Measurements from ENCODE around the gene HLA-E. TPM values are rescaled to one million over a fixed set of nuclear protein-coding genes. Genes with fewer than 3 reads are reported as not detected.
A peak's percentile ranks its signal among the peaks of the same experiment; 100 is the strongest.
"Not testable (repeated sequence)": the region's sequence is repeated elsewhere in the genome, so short reads cannot be mapped to it uniquely, and the experiment has no call there.

Gene HLA-E
- total RNA-seq, 1 experiment from 2014 or later = 118 TPM

DNA sequence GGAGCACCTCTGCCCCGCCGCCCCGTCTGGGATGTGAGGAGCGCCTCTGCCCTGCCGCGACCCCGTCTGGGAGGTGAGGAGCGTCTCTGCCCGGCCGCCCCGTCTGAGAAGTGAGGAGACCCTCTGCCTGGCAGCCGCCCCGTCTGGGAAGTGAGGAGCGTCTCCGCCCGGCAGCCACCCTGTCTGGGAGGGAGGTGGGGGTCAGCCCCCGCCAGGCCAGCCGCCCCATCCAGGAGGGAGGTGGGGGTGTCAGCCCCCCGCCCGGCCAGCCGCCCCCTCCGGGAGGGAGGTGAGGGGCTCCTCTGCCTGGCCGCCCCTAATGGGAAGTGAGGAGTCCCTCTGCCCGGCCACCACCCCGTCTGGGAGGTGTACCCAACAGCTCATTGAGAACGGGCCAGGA lies 14.2 kb upstream of the HLA-E start:
- in situ Hi-C loops (cut with HindIII; ENCODE audit: low sequenced_read_pairs); DNase-seq (ENCODE audit: low spot score): not testable (repeated sequence)

DNA sequence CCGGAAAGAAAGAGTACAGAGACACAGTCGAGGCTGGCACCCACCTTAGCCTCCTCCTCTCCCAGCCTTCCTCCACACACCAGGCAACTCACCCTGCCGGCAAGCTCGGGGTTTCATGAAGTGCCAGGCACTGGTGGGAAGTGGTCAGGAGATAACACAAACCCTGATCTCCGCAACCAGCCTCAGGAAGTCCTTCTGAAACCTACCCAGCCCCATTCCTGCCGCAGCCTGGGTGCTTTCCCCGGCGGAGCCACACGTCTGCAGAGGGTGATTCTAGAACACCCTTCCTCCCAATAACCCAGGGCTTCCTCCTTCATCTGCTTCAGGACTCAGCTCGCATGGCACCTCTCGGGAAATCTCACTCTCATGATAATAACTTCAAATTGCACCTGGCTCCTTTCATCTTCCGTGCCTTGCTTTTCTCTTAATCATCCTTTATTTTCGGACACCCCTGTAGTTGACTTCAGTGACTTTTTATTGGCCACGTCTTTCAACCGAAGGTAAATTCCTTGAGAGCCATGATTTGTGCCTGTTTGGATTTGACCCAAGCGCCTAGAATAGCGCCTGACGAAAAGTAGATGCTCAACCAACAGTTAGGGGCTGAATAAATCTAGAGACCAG lies 8.7 kb upstream of the HLA-E start:
- in situ Hi-C loops (cut with HindIII; ENCODE audit: low sequenced_read_pairs) = loop anchor here (10.0 kb wide), 1 partner anchor 64 kb away; no protein-coding TSS in a partner anchor
- DNase-seq (ENCODE audit: low spot score) = no peak

DNA sequence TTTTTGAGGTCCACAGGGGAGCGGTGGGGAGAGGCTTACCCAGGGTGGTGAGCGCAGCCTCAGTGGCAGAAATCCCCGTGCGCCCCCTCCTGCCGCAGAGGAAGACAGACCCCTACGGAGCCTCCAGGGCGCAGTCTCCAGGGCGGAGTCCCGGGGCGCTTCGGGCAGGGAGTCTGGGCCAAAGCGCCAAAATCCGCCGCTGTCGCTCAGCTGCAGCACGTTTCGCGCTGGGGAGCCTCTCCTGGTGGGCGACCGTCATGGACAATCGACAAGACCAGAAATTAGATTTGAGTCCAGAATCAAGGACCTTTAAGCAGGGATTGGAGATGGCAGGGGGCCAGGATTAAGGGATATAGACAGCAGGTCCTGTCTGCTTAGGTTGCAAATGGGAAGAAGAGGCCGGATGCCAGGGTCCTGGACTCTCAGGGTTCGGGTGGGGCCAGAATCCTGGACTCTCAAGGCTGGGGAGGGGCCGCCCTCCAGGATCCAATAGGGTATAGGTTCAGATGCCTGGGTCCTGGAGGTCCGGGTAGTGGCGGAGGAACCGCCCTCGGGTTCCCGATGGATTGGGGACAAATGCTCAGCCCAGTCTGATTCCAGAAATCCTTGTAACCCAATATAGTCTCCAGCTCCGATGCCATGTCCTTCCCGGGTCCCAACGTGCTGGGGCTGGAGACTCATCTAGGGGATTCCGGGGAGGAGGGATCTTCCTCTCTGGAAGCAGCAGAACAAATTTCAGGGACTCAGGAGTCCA lies 7.9 kb upstream of the HLA-E start:
- DNase-seq (ENCODE audit: low spot score) = no peak
- in situ Hi-C loops (cut with HindIII; ENCODE audit: low sequenced_read_pairs) = loop anchor here (10.0 kb wide), 1 partner anchor 63 kb away; no protein-coding TSS in a partner anchor

DNA sequence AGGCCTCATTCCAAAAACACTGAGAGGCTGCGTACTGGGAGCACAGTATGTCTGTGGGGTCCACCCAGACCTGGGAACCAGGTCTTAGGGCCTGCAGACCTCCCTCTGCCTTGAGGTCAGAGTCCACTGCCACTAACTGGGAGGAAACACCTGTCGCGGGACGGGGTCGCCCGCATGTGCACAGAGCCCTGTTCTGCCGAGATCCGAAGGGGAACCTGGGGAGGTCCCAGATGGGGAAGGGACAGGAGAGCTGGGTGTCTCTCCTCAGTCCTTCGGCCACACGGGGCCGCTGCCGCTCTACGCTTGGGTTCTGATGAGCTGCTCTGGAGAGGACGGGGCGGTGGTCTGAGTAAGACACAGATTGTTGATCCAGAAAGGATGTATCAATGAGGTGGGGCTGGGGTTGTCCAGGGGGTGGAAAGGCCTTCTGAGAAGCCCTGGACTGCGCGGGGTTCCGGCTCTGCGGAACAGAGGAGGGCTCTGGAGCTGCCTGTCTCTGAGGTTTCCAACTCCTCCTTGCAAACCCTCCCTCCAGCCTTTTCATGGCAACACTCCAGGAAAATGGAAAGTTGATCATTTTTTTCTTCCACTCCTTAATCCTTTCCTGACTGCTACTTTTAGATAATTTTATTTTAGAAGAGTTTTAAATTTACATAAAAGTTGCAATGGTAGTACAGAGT lies 7.2 kb upstream of the HLA-E start:
- in situ Hi-C loops (cut with HindIII; ENCODE audit: low sequenced_read_pairs) = loop anchor here (10.0 kb wide), 1 partner anchor 63 kb away; no protein-coding TSS in a partner anchor
- peak; percentile 50 for DNase-seq (ENCODE audit: low spot score)

- in situ Hi-C loops (cut with HindIII; ENCODE audit: low sequenced_read_pairs) = loop anchor here (10.0 kb wide), 1 partner anchor 61 kb away; no protein-coding TSS in a partner anchor
- DNase-seq (ENCODE audit: low spot score) = peak; percentile 55
Observed at GRCh38 chr6:30483677-30484279, 5.5 kb upstream of the HLA-E start.

GRCh38 chr6:30485236-30485635 lies 4.1 kb upstream of the HLA-E start:
- in situ Hi-C loops (cut with HindIII; ENCODE audit: low sequenced_read_pairs) = loop anchor here (10.0 kb wide), 1 partner anchor 60 kb away; no protein-coding TSS in a partner anchor
- no peak for DNase-seq (ENCODE audit: low spot score)

GRCh38 chr6:30487926-30488325 lies 1.4 kb upstream of the HLA-E start:
- in situ Hi-C loops (cut with HindIII; ENCODE audit: low sequenced_read_pairs) = loop anchor here (10.0 kb wide), 1 partner anchor 57 kb away; no protein-coding TSS in a partner anchor
- no peak for DNase-seq (ENCODE audit: low spot score)

DNA sequence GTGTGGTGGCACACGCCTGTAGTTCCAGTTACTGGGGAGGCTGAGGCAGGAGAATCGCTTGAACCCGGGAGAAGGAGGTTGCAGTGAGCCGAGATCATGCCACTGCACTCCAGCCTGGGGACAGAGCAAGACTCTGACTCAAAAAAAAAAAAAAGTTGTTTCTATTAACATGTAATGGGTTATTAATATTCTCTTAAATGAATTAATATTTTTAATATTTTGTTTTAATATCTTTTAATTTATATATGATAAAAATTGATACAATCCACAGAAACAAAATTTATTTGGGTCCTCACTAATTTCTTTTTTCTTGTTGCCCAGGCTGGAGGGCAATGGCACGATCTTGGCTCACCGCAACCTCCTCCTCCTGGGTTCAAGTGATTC lies 620 bp upstream of the HLA-E start:
- in situ Hi-C loops (cut with HindIII; ENCODE audit: low sequenced_read_pairs) = loop anchor here (10.0 kb wide), 1 partner anchor 56 kb away; no protein-coding TSS in a partner anchor
- DNase-seq (ENCODE audit: low spot score) = not testable (repeated sequence)

- DNase-seq (ENCODE audit: low spot score) = peak; percentile 11
Observed at GRCh38 chr6:30490026-30490876, 942 bp downstream of the HLA-E start.

GRCh38 chr6:30491291-30491953 lies 2.1 kb downstream of the HLA-E start:
- in situ Hi-C loops (cut with HindIII; ENCODE audit: low sequenced_read_pairs); DNase-seq (ENCODE audit: low spot score): not testable (repeated sequence)

More at GRCh38 chr6:30490026-30490876, 942 bp downstream of the HLA-E start:
- in situ Hi-C loops (cut with HindIII; ENCODE audit: low sequenced_read_pairs) = no loop called here

- DNase-seq (ENCODE audit: low spot score) = no peak
- in situ Hi-C loops (cut with HindIII; ENCODE audit: low sequenced_read_pairs) = no loop called here
Observed at GRCh38 chr6:30491991-30492952, 3.0 kb downstream of the HLA-E start.

DNA sequence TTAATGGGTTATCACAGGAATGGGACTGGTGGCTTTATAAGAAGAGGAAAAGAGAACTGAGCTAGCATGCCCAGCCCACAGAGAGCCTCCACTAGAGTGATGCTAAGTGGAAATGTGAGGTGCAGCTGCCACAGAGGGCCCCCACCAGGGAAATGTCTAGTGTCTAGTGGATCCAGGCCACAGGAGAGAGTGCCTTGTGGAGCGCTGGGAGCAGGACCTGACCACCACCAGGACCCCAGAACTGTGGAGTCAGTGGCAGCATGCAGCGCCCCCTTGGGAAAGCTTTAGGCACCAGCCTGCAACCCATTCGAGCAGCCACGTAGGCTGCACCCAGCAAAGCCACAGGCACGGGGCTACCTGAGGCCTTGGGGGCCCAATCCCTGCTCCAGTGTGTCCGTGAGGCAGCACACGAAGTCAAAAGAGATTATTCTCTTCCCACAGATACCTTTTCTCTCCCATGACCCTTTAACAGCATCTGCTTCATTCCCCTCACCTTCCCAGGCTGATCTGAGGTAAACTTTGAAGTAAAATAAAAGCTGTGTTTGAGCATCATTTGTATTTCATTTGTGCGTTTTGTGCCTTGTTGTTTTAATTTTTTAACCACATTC lies 4.4 kb downstream of the HLA-E start:
- no peak for DNase-seq (ENCODE audit: low spot score)
- in situ Hi-C loops (cut with HindIII; ENCODE audit: low sequenced_read_pairs) = no loop called here

DNA sequence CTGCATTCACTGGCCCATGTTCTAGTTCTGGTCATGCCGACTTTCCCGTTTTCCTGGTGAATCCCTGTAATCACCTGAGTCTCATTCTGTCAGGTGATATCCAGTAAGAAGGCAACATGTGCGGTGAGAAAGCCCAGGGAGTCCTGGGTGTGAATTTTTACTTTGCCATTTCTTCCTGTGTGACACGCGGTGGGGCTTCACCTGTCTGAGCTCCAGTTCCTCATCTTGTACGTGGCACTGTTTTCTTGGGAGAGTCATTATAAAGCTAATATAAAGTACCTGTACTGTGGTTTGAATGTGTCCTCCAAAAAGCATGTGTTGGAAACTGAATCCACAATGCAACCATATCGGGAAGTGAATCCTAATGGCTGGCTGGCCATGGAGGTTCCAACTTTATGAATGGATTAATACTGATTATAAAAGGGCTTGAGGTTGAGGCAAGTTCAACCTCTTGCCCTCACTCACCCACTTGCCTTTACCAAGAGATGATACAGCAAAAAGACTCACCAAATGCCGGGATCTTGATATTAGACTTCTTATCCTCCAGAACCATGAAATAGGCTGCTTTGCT lies 5.1 kb downstream of the HLA-E start:
- no peak for DNase-seq (ENCODE audit: low spot score)
- in situ Hi-C loops (cut with HindIII; ENCODE audit: low sequenced_read_pairs) = no loop called here

- in situ Hi-C loops (cut with HindIII; ENCODE audit: low sequenced_read_pairs); DNase-seq (ENCODE audit: low spot score): not testable (repeated sequence)
Observed at GRCh38 chr6:30495060-30495459, 5.8 kb downstream of the HLA-E start.

- DNase-seq (ENCODE audit: low spot score) = no peak
- in situ Hi-C loops (cut with HindIII; ENCODE audit: low sequenced_read_pairs) = no loop called here
Observed at GRCh38 chr6:30495993-30496392, 6.7 kb downstream of the HLA-E start.

GRCh38 chr6:30497261-30497599 lies 7.9 kb downstream of the HLA-E start:
- DNase-seq (ENCODE audit: low spot score); in situ Hi-C loops (cut with HindIII; ENCODE audit: low sequenced_read_pairs): not testable (repeated sequence)
